Peyer's patch (tissue), 4 donors: ENCODE measurements around the gene SNED1.

Experiments
- CTCF ChIP-seq, 6 experiments: fragments of 450-650 bp in 4 of 6; fragments of 200-600 bp in 2 of 6; sonication (generic) in 1 of 6; IDR thresholded peaks; one replicate each; pipeline ENCODE4 v1.5.1; 2017 to 2019; ENCODE audit warnings: antibody characterized with exemption in 6 of 6, mild to moderate bottlenecking in 3 of 6, moderate library complexity in 1 of 6
- POLR2A ChIP-seq, 2 donors: fragments of 450-650 bp; IDR thresholded peaks; one replicate each; pipeline ENCODE4 v1.5.1; 2017; ENCODE audit warnings: antibody characterized with exemption in 2 of 2, mild to moderate bottlenecking in 2 of 2, moderate library complexity in 2 of 2

DNA sequence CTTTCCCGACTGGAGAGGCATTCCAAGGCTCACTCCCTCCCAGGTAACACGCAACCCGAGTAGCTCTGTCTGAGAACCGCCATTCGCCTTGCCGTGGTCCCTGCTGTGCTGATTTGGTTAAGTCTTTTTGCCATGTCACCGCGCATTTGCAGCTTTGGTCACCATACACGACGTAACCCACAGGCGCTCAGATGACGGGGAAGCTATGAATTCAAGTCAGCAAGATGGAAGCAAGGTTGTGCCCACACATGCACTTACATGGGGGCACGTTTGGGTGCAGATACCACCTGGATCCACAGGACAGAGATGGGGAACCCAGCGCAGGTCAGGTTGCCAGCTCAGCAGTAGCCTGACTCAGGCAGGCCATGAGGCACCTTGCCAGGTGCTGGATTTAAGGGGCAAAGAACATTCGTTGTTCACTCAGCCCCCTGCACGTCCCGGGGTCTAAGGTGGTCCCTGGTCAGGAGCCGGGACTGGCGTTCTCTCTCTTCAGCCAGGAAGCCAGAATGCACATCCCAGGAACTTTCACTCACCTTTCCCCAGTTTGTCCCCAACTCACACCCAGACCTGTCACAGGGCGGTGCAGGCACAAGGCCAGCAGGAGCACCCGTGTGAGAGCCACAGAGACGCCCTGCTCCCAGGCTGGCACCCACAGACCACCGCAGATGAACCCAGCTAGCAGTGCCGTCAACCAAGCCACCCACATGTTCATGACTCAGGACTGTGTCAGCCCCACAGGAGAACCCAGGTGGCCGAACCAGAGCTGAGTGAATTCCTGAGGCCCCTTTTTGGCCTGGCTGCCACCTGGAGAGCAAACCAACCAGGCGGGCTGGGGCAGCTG, 19.9 kb downstream of the SNED1 start:
- TF ChIP-seq CTCF (IDR thresholded peaks at IDR 0.05), result no peak
- TF ChIP-seq POLR2A (IDR thresholded peaks at IDR 0.05), result no peak
